ENCODE measurements around the gene PRPF6. TPM values are rescaled to one million over a fixed set of nuclear protein-coding genes. Genes with fewer than 3 reads are reported as not detected.

PRPF6 gene
- total and polyA plus RNA-seq, 9 donors, result 42.8 to 64.4 (median 57.6) TPM

- DNase-seq, result no peak
- H3K4me3 ChIP-seq (ENCODE audit: low read length), result no peak overlapping the region
- no peak overlapping the region for H3K27ac ChIP-seq (ENCODE audit: low read length)
- H3K9me3 ChIP-seq (replicated peaks; ENCODE audit: control insufficient read depth, low read depth, low read length), result no peaks in the 10 kb centered on the region
- 82% methylated on average over 29 of the region's 30 CpGs for WGBS (ENCODE audit: insufficient coverage)
- H3K4me1 ChIP-seq (ENCODE audit: control insufficient read depth, insufficient read depth, low read length), result peaks cover 2% of the 10 kb centered on the region
- peaks cover 44% of the 10 kb centered on the region for H3K36me3 ChIP-seq (ENCODE audit: control insufficient read depth, insufficient read depth, low read length)
- H3K27me3 ChIP-seq (ENCODE audit: control insufficient read depth, insufficient read depth, low read length), result no peaks in the 10 kb centered on the region
These were observed 90.7 kb downstream of the PRPF6 start for GRCh38 chr20:64071341-64072332.

- Histone ChIP-seq H3K9me3 (replicated peaks; ENCODE audit: control insufficient read depth, low read depth, low read length) (no peaks in the 10 kb centered on the region), H3K27ac (ENCODE audit: low read length) (no peak overlapping the region), H3K4me1 (ENCODE audit: control insufficient read depth, insufficient read depth, low read length) (peaks cover 2% of the 10 kb centered on the region), H3K4me3 (ENCODE audit: low read length) (no peak overlapping the region), H3K27me3 (ENCODE audit: control insufficient read depth, insufficient read depth, low read length) (no peaks in the 10 kb centered on the region), H3K36me3 (ENCODE audit: control insufficient read depth, insufficient read depth, low read length) (peaks cover 44% of the 10 kb centered on the region)
- WGBS (ENCODE audit: insufficient coverage), result 77% methylated on average over 10 of the region's 14 CpGs
- DNase-seq, result no peak
These were observed 91.6 kb downstream of the PRPF6 start for GRCh38 chr20:64072498-64073063.

DNA sequence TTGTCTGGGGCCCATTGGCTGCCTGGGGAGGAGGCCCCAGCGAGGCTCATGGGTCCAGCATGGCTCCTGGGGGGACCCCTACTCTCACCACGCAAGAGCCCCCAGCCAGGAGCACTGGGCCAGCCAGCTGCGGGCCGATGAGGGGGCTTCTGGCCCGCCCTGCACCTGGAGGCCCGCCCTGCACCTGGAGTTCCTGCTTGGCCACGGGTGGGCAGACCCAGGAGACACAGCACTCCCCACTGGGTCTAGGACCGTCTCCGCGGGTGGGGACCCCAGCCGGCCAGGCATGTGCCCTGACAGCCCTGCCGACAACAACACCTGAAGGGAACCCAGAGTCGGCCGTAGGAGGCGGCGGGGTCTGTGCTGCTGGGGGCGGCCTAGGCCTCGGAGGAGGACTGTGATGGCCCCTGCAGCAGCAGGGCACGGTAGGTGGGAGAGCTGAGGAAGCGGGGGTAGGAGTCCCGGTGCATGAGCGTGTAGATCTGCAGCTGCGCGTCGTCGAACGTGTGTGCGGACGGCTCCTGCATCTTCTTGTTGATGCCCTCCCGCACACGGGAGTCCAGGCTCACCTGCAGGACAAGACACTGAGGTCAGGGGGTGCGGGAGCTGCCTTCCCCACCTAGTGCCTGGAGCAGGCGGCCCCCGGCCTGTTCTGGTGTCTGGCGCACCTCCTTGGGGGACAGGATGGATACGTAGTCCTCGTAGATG lies 92.7 kb downstream of the PRPF6 start:
- DNase-seq, result no peak
- Histone ChIP-seq H3K4me3 (ENCODE audit: low read length) (no peak overlapping the region), H3K4me1 (ENCODE audit: control insufficient read depth, insufficient read depth, low read length) (peaks cover 10% of the 10 kb centered on the region), H3K27me3 (ENCODE audit: control insufficient read depth, insufficient read depth, low read length) (no peaks in the 10 kb centered on the region), H3K27ac (ENCODE audit: low read length) (no peak overlapping the region), H3K9me3 (replicated peaks; ENCODE audit: control insufficient read depth, low read depth, low read length) (no peaks in the 10 kb centered on the region), H3K36me3 (ENCODE audit: control insufficient read depth, insufficient read depth, low read length) (peaks cover 40% of the 10 kb centered on the region)
- 84% methylated on average over 33 of the region's 37 CpGs for WGBS (ENCODE audit: insufficient coverage)

- peaks cover 16% of the 10 kb centered on the region for H3K4me1 ChIP-seq (ENCODE audit: control insufficient read depth, insufficient read depth, low read length)
- H3K36me3 ChIP-seq (ENCODE audit: control insufficient read depth, insufficient read depth, low read length), result peaks cover 37% of the 10 kb centered on the region
- no peaks in the 10 kb centered on the region for H3K9me3 ChIP-seq (replicated peaks; ENCODE audit: control insufficient read depth, low read depth, low read length)
- no peak for DNase-seq
- WGBS (ENCODE audit: insufficient coverage), result 82% methylated on average over 28 of the region's 28 CpGs
- no peak overlapping the region for H3K4me3 ChIP-seq (ENCODE audit: low read length)
- H3K27me3 ChIP-seq (ENCODE audit: control insufficient read depth, insufficient read depth, low read length), result no peaks in the 10 kb centered on the region
- no peak overlapping the region for H3K27ac ChIP-seq (ENCODE audit: low read length)
These were observed 93.4 kb downstream of the PRPF6 start for GRCh38 chr20:64074184-64074789.

DNA sequence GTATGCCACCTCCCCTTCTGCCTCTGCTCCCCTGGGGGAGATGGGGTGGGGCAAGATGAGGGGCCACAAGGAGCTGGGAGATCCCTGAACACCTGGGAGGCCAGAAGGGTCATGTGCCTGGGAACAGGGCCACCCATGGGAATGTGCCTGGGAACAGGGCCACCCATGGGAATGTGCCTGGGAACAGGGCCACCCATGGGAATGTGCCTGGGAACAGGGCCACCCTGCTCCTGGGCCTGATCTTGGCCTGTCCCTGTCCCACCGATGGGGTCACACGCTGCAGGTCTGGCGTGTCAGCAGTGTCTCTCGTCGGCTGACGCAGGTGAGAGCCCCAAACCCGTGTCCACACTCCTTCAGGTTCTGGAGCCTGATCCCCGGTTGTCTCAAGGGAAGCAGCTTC lies 94.0 kb downstream of the PRPF6 start:
- WGBS (ENCODE audit: insufficient coverage), result 87% methylated on average over 8 of the region's 8 CpGs
- Histone ChIP-seq H3K36me3 (ENCODE audit: control insufficient read depth, insufficient read depth, low read length) (peaks cover 33% of the 10 kb centered on the region), H3K9me3 (replicated peaks; ENCODE audit: control insufficient read depth, low read depth, low read length) (no peaks in the 10 kb centered on the region), H3K4me1 (ENCODE audit: control insufficient read depth, insufficient read depth, low read length) (peaks cover 16% of the 10 kb centered on the region), H3K27me3 (ENCODE audit: control insufficient read depth, insufficient read depth, low read length) (no peaks in the 10 kb centered on the region), H3K4me3 (ENCODE audit: low read length) (no peak overlapping the region), H3K27ac (ENCODE audit: low read length) (no peak overlapping the region)
- DNase-seq, result no peak

DNA sequence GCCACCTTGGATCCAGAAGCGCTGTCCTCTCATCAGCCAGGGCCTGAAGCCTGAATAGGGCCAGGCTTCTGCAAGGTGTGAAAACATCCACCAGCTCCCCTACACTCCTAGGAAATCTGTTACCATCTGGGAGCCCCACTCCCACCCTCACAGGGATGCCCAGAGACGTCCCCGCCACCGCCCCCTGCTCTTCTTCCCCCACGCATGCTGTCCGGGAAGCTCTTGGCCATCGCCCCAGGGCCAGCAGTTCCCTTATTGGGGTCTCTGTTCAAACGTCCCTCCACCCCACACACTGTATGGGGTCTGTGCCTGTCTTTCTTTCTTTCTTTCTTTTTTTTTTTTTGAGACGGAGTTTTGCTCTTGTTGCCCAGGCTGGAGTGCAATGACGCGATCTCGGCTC lies 94.6 kb downstream of the PRPF6 start:
- H3K4me3 ChIP-seq (ENCODE audit: low read length), result no peak overlapping the region
- no peak for DNase-seq
- H3K36me3 ChIP-seq (ENCODE audit: control insufficient read depth, insufficient read depth, low read length), result peaks cover 27% of the 10 kb centered on the region
- WGBS (ENCODE audit: insufficient coverage), result 82% methylated on average over 7 of the region's 12 CpGs
- peaks cover 20% of the 10 kb centered on the region for H3K4me1 ChIP-seq (ENCODE audit: control insufficient read depth, insufficient read depth, low read length)
- H3K27ac ChIP-seq (ENCODE audit: low read length), result no peak overlapping the region
- H3K27me3 ChIP-seq (ENCODE audit: control insufficient read depth, insufficient read depth, low read length), result no peaks in the 10 kb centered on the region
- no peaks in the 10 kb centered on the region for H3K9me3 ChIP-seq (replicated peaks; ENCODE audit: control insufficient read depth, low read depth, low read length)

- WGBS (ENCODE audit: insufficient coverage), result 85% methylated on average over 9 of the region's 22 CpGs
- Histone ChIP-seq H3K9me3 (replicated peaks; ENCODE audit: control insufficient read depth, low read depth, low read length) (no peaks in the 10 kb centered on the region), H3K4me3 (ENCODE audit: low read length) (no peak overlapping the region), H3K27ac (ENCODE audit: low read length) (no peak overlapping the region), H3K4me1 (ENCODE audit: control insufficient read depth, insufficient read depth, low read length) (peaks cover 20% of the 10 kb centered on the region), H3K36me3 (ENCODE audit: control insufficient read depth, insufficient read depth, low read length) (peaks cover 23% of the 10 kb centered on the region), H3K27me3 (ENCODE audit: control insufficient read depth, insufficient read depth, low read length) (peaks cover 3% of the 10 kb centered on the region)
- DNase-seq, result no peak
These were observed 95.4 kb downstream of the PRPF6 start for GRCh38 chr20:64076061-64076997.

DNA sequence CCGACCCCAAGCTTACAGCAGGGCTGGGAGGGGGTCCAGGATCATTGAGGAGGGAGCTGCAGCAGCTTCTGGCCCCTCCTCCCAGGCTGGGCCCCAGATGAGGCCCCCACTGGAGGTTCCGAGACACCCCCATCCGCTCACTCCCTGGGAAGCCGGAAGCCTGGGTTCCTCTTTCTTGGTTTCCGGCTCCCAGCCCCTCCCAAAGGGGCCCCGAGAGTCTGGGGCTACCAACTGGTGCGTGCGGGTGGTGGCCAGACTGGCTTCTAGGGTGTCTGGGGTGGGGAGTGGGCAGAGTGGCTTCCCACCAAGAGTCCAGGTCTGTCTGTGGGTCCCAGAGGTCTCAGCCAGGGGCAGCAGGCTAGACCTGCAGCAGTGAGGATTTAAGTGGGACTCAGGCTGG lies 96.2 kb downstream of the PRPF6 start:
- Histone ChIP-seq H3K4me1 (ENCODE audit: control insufficient read depth, insufficient read depth, low read length) (peaks cover 22% of the 10 kb centered on the region), H3K36me3 (ENCODE audit: control insufficient read depth, insufficient read depth, low read length) (peaks cover 16% of the 10 kb centered on the region), H3K4me3 (ENCODE audit: low read length) (peak overlapping the region; percentile 15), H3K27ac (ENCODE audit: low read length) (no peak overlapping the region), H3K27me3 (ENCODE audit: control insufficient read depth, insufficient read depth, low read length) (peaks cover 8% of the 10 kb centered on the region), H3K9me3 (replicated peaks; ENCODE audit: control insufficient read depth, low read depth, low read length) (no peaks in the 10 kb centered on the region)
- peak; percentile 50 for DNase-seq
- 80% methylated on average over 4 of the region's 8 CpGs for WGBS (ENCODE audit: insufficient coverage)

DNA sequence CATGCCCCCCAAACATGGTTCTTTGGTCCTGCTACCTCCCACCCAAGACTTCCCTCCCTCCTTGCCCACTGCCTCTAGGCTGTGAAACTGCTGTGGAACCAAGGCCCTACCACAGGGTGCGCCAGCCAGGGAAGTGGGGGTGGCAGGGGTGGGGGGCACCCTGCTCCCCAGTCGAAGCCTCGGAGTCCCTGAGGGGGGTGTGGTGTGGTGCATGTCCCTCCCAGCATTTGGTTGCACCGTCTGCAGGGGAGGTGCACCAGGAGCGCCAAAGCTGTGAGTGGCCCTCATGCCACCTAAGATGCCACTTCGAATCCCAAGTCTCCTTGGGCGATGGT lies 96.6 kb downstream of the PRPF6 start:
- Histone ChIP-seq H3K36me3 (ENCODE audit: control insufficient read depth, insufficient read depth, low read length) (peaks cover 12% of the 10 kb centered on the region), H3K4me3 (ENCODE audit: low read length) (peak overlapping the region; percentile 15), H3K27ac (ENCODE audit: low read length) (no peak overlapping the region), H3K4me1 (ENCODE audit: control insufficient read depth, insufficient read depth, low read length) (peaks cover 26% of the 10 kb centered on the region), H3K9me3 (replicated peaks; ENCODE audit: control insufficient read depth, low read depth, low read length) (no peaks in the 10 kb centered on the region), H3K27me3 (ENCODE audit: control insufficient read depth, insufficient read depth, low read length) (peaks cover 12% of the 10 kb centered on the region)
- peak; percentile 13 for DNase-seq
- 72% methylated on average over 7 of the region's 7 CpGs for WGBS (ENCODE audit: insufficient coverage)
